IMR-90 (cell line): Measurements from ENCODE around the gene DEPDC5. TPM values are rescaled to one million over a fixed set of nuclear protein-coding genes. Genes with fewer than 3 reads are reported as not detected.

Source experiments
- ATAC-seq: fragments of 200-7000 bp; cut with Tn5 transposase; 2 replicates; pipeline ENCODE4 v1.9.1; 2020; ENCODE audit warnings: low read depth, mild to moderate bottlenecking, moderate library complexity
- BruUV-seq: library from RNA; stranded (reverse); fragments of 400-500 nt; replicated peaks from 2 replicates; lab custom pipeline; 2021; lab: Mats Ljungman, UMichigan
- CTCF ChIA-PET: fragments of 300-600 bp; formaldehyde crosslinking; extraction: SDS; loops from one replicate; lab custom pipeline; 2021; ENCODE audit warnings: antibody characterized with exemption; lab: Yijun Ruan, JAX
- POLR2A ChIA-PET: fragments of 300-600 bp; sonication (Branson Sonifier 250); formaldehyde crosslinking; loops from one replicate; lab custom pipeline; 2022; ENCODE audit warnings: antibody characterized with exemption; ENCODE audit not compliant: unreplicated experiment; lab: Charles Lee
- DNase-seq: peaks from one replicate; pipeline ENCODE4 v3.0.0; 2013
- H2AFZ ChIP-seq: replicated peaks from 2 replicates; pipeline ENCODE3; 2013; ENCODE audit warnings: low read length, mild to moderate bottlenecking; ENCODE audit not compliant: poor library complexity
- H2AK5ac ChIP-seq: 2 replicates; pipeline ENCODE4 v1.6.1; 2013; ENCODE audit warnings: low read depth, low read length, inconsistent platforms
- H2AK9ac ChIP-seq: replicated peaks from 2 replicates; pipeline ENCODE3; 2013; ENCODE audit warnings: mild to moderate bottlenecking, low read depth, low read length, moderate library complexity; ENCODE audit not compliant: poor library complexity
- H2BK120ac ChIP-seq: 2 replicates; pipeline ENCODE4 v1.6.1; 2013; ENCODE audit warnings: low read depth, low read length, inconsistent platforms
- H2BK15ac ChIP-seq: 3 replicates; pipeline ENCODE4 v1.6.1; 2013; ENCODE audit warnings: low read depth, low read length, inconsistent platforms
- H2BK20ac ChIP-seq: 2 replicates; pipeline ENCODE4 v1.6.1; 2013; ENCODE audit warnings: low read depth, mild to moderate bottlenecking, inconsistent platforms, low read length, moderate library complexity
- H2BK5ac ChIP-seq: 2 replicates; pipeline ENCODE4 v1.6.1; 2013; ENCODE audit warnings: mild to moderate bottlenecking, low read depth, low read length, inconsistent platforms; ENCODE audit not compliant: poor library complexity, severe bottlenecking
- H3K14ac ChIP-seq: replicated peaks from 2 replicates; pipeline ENCODE4 v1.6.1; 2013; ENCODE audit warnings: low read depth, low read length, inconsistent platforms
- H3K18ac ChIP-seq: 2 replicates; pipeline ENCODE4 v1.6.1; 2013; ENCODE audit warnings: low read depth, low read length, control low read depth
- H3K23ac ChIP-seq: 2 replicates; pipeline ENCODE4 v1.6.1; 2013; ENCODE audit warnings: low read depth, low read length, inconsistent platforms
- H3K27ac ChIP-seq: 2 replicates; pipeline ENCODE4 v1.5.1; 2013; ENCODE audit warnings: mild to moderate bottlenecking, control low read depth, low read length; ENCODE audit not compliant: insufficient read depth
- H3K27me3 ChIP-seq: 2 replicates; pipeline ENCODE4 v1.6.1; 2013; ENCODE audit warnings: low read length; ENCODE audit not compliant: control insufficient read depth, insufficient read depth
- H3K36me3 ChIP-seq: 2 replicates; pipeline ENCODE4 v1.6.1; 2013; ENCODE audit warnings: low read length, mixed read lengths; ENCODE audit not compliant: control insufficient read depth, insufficient read depth
- H3K4ac ChIP-seq: 2 replicates; pipeline ENCODE4 v1.6.1; 2013; ENCODE audit warnings: low read depth, low read length, inconsistent platforms
- H3K4me1 ChIP-seq: 2 replicates; pipeline ENCODE4 v1.6.1; 2013; ENCODE audit warnings: low read length, mixed read lengths; ENCODE audit not compliant: control insufficient read depth, insufficient read depth
- H3K4me2 ChIP-seq: 2 replicates; pipeline ENCODE4 v1.6.1; 2013; ENCODE audit warnings: low read depth, mild to moderate bottlenecking, control low read depth, low read length, moderate library complexity
- H3K4me3 ChIP-seq: 2 replicates; pipeline ENCODE4 v1.5.1; 2013; ENCODE audit warnings: low read depth, mild to moderate bottlenecking, control low read depth, low read length, moderate library complexity; ENCODE audit not compliant: insufficient read depth
- H3K56ac ChIP-seq: 2 replicates; pipeline ENCODE4 v1.6.1; 2013; ENCODE audit warnings: low read length, inconsistent platforms; ENCODE audit not compliant: insufficient read depth; ENCODE audit errors: extremely low read depth
- H3K79me1 ChIP-seq, 2 experiments: 2 replicates each; pipeline ENCODE4 v1.6.1; 2013; ENCODE audit warnings: low read length in 2 of 2, inconsistent platforms in 1 of 2, low read depth in 1 of 2
- H3K9ac ChIP-seq: 2 replicates; pipeline ENCODE4 v1.6.1; 2013; ENCODE audit warnings: low read depth, low read length, control low read depth
- H3K9me1 ChIP-seq: 2 replicates; pipeline ENCODE4 v1.6.1; 2013; ENCODE audit warnings: low read length, inconsistent platforms; ENCODE audit not compliant: insufficient read depth
- H3K9me3 ChIP-seq: 2 replicates; pipeline ENCODE4 v1.6.1; 2013; ENCODE audit warnings: low read length; ENCODE audit not compliant: control insufficient read depth, insufficient read depth
- H4K20me1 ChIP-seq: 2 replicates; pipeline ENCODE4 v1.6.1; 2013; ENCODE audit warnings: low read length, inconsistent platforms; ENCODE audit not compliant: insufficient read depth
- H4K5ac ChIP-seq: 2 replicates; pipeline ENCODE4 v1.6.1; 2013; ENCODE audit warnings: mild to moderate bottlenecking, low read depth, low read length, control low read depth
- H4K8ac ChIP-seq, 2 experiments: 2 replicates each; pipeline ENCODE4 v1.6.1; 2013; ENCODE audit warnings: low read depth in 2 of 2, low read length in 2 of 2, control low read depth in 1 of 2, inconsistent platforms in 1 of 2
- H4K91ac ChIP-seq: 2 replicates; pipeline ENCODE4 v1.6.1; 2013; ENCODE audit warnings: low read depth, low read length, inconsistent platforms; ENCODE audit not compliant: insufficient read depth
- BHLHE40 ChIP-seq: fragments of 150-350 bp; IDR thresholded peaks from 2 replicates; pipeline ENCODE4 v1.6.1; 2016; ENCODE audit warnings: mild to moderate bottlenecking, low read depth, low read length
- CEBPB ChIP-seq: IDR thresholded peaks from 2 replicates; pipeline ENCODE4 v1.6.1; 2012; ENCODE audit warnings: low read depth, low read length, improper control_type of control experiment
- CHD1 ChIP-seq: IDR thresholded peaks from 2 replicates; pipeline ENCODE4 v1.6.1; 2012; ENCODE audit warnings: low read depth, low read length, improper control_type of control experiment
- FOS ChIP-seq: fragments of 150-350 bp; IDR thresholded peaks from 2 replicates; pipeline ENCODE4 v1.6.1; 2016; ENCODE audit warnings: low read depth, low read length
- MAFK ChIP-seq: IDR thresholded peaks from 2 replicates; pipeline ENCODE4 v1.6.1; 2012; ENCODE audit warnings: low read depth, low read length, improper control_type of control experiment
- MAZ ChIP-seq: IDR thresholded peaks from 2 replicates; pipeline ENCODE4 v1.6.1; 2012; ENCODE audit warnings: low read depth, mild to moderate bottlenecking, low read length, improper control_type of control experiment, moderate library complexity, borderline replicate concordance
- MXI1 ChIP-seq: IDR thresholded peaks from 2 replicates; pipeline ENCODE4 v1.6.1; 2012; ENCODE audit warnings: low read depth, mild to moderate bottlenecking, low read length, moderate library complexity, borderline replicate concordance
- NFE2L2 ChIP-seq: fragments of 150-350 bp; IDR thresholded peaks from 2 replicates; pipeline ENCODE4 v1.6.1; 2016; ENCODE audit warnings: low read depth, mild to moderate bottlenecking, low read length
- POLR2A ChIP-seq: IDR thresholded peaks from 2 replicates; pipeline ENCODE4 v1.6.1; 2012; ENCODE audit warnings: mild to moderate bottlenecking, low read depth, low read length
- RAD21 ChIP-seq: IDR thresholded peaks from 2 replicates; pipeline ENCODE4 v1.6.1; 2012; ENCODE audit warnings: low read length, improper control_type of control experiment
- RCOR1 ChIP-seq: IDR thresholded peaks from 2 replicates; pipeline ENCODE4 v1.6.1; 2012; ENCODE audit warnings: mild to moderate bottlenecking, low read length, improper control_type of control experiment; ENCODE audit not compliant: insufficient replicate concordance
- RFX5 ChIP-seq: IDR thresholded peaks from 2 replicates; pipeline ENCODE4 v1.8.0; 2012; ENCODE audit warnings: low read depth, mild to moderate bottlenecking, low read length, moderate library complexity
- SMC3 ChIP-seq: fragments of 150-350 bp; IDR thresholded peaks from 2 replicates; pipeline ENCODE4 v1.6.1; 2016; ENCODE audit warnings: low read depth, mild to moderate bottlenecking, antibody characterized with exemption, low read length, moderate library complexity
- USF2 ChIP-seq: fragments of 150-350 bp; IDR thresholded peaks from 2 replicates; pipeline ENCODE4 v1.6.1; 2017; ENCODE audit warnings: mild to moderate bottlenecking, antibody characterized with exemption, low read length, low read depth
- WGBS, 2 experiments: methylation state at CpG; one replicate each; pipeline versions ENCODE4 v1.1.5 to v1.1.7; 2013; ENCODE audit warnings: missing lambda C conversion rate in 2 of 2; ENCODE audit not compliant: insufficient read length in 1 of 2; ENCODE audit errors: extremely low coverage in 2 of 2; 5-methylcytosine and 5-hydroxymethylcytosine counted together
- dilution Hi-C: fragments of 300-500 bp; cut with HindIII; formaldehyde crosslinking; loops from one replicate; pipeline ENCODE4 v1.14.3; 2018; ENCODE audit warnings: low sequenced_read_pairs; ENCODE audit not compliant: unreplicated experiment
- in situ Hi-C: fragments of 300-500 bp; cut with MboI; formaldehyde crosslinking; loops from 3 replicates; pipeline ENCODE4 v1.14.3; 2019; ENCODE audit warnings: low sequenced_read_pairs, inconsistent platforms, mixed read lengths
- intact Hi-C: fragments of 100-400 bp; cut with micrococcal nuclease; formaldehyde crosslinking; loops from 2 replicates; pipeline ENCODE4 v1.10.0; 2022
- polyA plus RNA-seq, 3 experiments: library from polyadenylated mRNA; depleted of rRNA; stranded (reverse); fragments of >200 nt; gene quantifications; 2 replicates each; pipeline ENCODE4 v1.2.3, GENCODE V29; 2012; ENCODE audit warnings: low replicate concordance in 1 of 3
- total RNA-seq: library from RNA; depleted of rRNA; stranded (reverse); fragments of >200 nt; gene quantifications from 2 replicates; pipeline ENCODE4 v1.2.3, GENCODE V29; 2012
- TF ChIP-seq, protein P1 (sequence below): fragments of 150-350 bp; IDR thresholded peaks from 2 replicates; pipeline ENCODE4 v1.6.1; 2016; ENCODE audit warnings: low read depth, mild to moderate bottlenecking, low read length, moderate library complexity, borderline replicate concordance
- TF ChIP-seq, protein P2 (sequence below): conservative IDR thresholded peaks from 2 replicates; pipeline ENCODE4 v1.5.1; 2012; ENCODE audit warnings: mild to moderate bottlenecking, low read depth, low read length, improper control_type of control experiment

DEPDC5 gene
- total and polyA plus RNA-seq, 2 of the 4 experiments (the other 2 are of a cell fraction), result 6.6 to 12.9 TPM

DNA sequence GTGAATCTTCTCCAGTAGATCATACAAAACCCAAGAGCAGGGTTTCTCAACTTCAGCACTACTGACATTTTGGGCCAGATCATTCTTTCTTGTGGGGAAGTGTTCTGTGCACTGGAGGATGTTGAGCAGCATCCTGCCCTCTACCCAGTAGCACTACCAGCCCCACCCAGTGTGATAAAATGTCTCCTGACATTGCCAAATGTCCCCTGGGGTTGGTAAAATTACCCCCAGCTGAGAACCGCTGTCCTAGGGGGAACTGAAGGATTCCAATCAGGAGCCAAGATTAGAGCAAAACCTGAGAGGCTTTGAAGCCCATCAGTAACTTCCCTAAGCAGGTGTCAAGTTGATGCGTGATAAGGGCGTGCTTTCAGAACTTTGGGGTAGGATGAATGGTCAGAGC, 129.2 kb downstream of the DEPDC5 start:
- POLR2A ChIA-PET, result no interaction called here
- no peak overlapping the region for H2AFZ ChIP-seq

More for the DNA sequence above, 129.2 kb downstream of the DEPDC5 start:
- Histone ChIP-seq H2BK20ac (no peak overlapping the region), H3K9ac (no peak overlapping the region), H4K91ac (no peak overlapping the region), H3K23ac (no peak overlapping the region), H4K20me1 (no peaks in the 10 kb centered on the region), H3K9me1 (0 out of 2 replicates have a peak, but pooled peaks cover 3% of the 10 kb centered on the region), H2AK5ac (no peak overlapping the region), H3K4me3 (no peak overlapping the region), H3K56ac (no peak overlapping the region), H2BK120ac (no peak overlapping the region), H4K5ac (no peak overlapping the region), H3K4me2 (no peak overlapping the region), H3K79me1 (no peaks in the 10 kb centered on the region), H4K8ac (no peak overlapping the region), H3K14ac (no peak overlapping the region), H3K18ac (no peak overlapping the region), H2AK9ac (no peak overlapping the region), H3K27ac (no peak overlapping the region), H3K9me3 (no peaks in the 10 kb centered on the region), H2BK5ac (no peak overlapping the region), H3K4me1 (no peaks in the 10 kb centered on the region), H2BK15ac (no peak overlapping the region), H3K4ac (no peak overlapping the region), H3K36me3 (peaks cover 13% of the 10 kb centered on the region), H3K27me3 (no peaks in the 10 kb centered on the region)
- in situ Hi-C loops (no loop called here), dilution Hi-C loops (no loop called here), intact Hi-C loops (no loop called here)
- BruUV-seq, result no TSS peak
- TF ChIP-seq BHLHE40, result no peak
- no peak for TF ChIP-seq RCOR1
- no peak for TF ChIP-seq MAZ
- TF ChIP-seq NFE2L2, result no peak
- TF ChIP-seq CEBPB, result no peak
- TF ChIP-seq SMC3, result no peak
- TF ChIP-seq CHD1, result no peak
- no peak for TF ChIP-seq FOS
- TF ChIP-seq, protein P1, sequence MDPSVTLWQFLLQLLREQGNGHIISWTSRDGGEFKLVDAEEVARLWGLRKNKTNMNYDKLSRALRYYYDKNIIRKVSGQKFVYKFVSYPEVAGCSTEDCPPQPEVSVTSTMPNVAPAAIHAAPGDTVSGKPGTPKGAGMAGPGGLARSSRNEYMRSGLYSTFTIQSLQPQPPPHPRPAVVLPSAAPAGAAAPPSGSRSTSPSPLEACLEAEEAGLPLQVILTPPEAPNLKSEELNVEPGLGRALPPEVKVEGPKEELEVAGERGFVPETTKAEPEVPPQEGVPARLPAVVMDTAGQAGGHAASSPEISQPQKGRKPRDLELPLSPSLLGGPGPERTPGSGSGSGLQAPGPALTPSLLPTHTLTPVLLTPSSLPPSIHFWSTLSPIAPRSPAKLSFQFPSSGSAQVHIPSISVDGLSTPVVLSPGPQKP, result no peak
- TF ChIP-seq POLR2A, result no peak
- no peak for TF ChIP-seq RFX5
- TF ChIP-seq MXI1, result no peak
- TF ChIP-seq MAFK, result no peak
- no peak for TF ChIP-seq USF2
- TF ChIP-seq, protein P2, sequence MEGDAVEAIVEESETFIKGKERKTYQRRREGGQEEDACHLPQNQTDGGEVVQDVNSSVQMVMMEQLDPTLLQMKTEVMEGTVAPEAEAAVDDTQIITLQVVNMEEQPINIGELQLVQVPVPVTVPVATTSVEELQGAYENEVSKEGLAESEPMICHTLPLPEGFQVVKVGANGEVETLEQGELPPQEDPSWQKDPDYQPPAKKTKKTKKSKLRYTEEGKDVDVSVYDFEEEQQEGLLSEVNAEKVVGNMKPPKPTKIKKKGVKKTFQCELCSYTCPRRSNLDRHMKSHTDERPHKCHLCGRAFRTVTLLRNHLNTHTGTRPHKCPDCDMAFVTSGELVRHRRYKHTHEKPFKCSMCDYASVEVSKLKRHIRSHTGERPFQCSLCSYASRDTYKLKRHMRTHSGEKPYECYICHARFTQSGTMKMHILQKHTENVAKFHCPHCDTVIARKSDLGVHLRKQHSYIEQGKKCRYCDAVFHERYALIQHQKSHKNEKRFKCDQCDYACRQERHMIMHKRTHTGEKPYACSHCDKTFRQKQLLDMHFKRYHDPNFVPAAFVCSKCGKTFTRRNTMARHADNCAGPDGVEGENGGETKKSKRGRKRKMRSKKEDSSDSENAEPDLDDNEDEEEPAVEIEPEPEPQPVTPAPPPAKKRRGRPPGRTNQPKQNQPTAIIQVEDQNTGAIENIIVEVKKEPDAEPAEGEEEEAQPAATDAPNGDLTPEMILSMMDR, result no peak
- TF ChIP-seq RAD21, result no peak
- CTCF ChIA-PET, result interaction anchor here (0.6 kb wide), 1 partner anchor 12 kb away, joined by 3 read pairs; no protein-coding TSS in a partner anchor
- no CpG with 5 or more reads among the region's 3 CpGs for WGBS, 2 experiments
- ATAC-seq, result no peak
- DNase-seq, result no peak
